ENCODE results near the gene USP40.

USP40 gene

DNA sequence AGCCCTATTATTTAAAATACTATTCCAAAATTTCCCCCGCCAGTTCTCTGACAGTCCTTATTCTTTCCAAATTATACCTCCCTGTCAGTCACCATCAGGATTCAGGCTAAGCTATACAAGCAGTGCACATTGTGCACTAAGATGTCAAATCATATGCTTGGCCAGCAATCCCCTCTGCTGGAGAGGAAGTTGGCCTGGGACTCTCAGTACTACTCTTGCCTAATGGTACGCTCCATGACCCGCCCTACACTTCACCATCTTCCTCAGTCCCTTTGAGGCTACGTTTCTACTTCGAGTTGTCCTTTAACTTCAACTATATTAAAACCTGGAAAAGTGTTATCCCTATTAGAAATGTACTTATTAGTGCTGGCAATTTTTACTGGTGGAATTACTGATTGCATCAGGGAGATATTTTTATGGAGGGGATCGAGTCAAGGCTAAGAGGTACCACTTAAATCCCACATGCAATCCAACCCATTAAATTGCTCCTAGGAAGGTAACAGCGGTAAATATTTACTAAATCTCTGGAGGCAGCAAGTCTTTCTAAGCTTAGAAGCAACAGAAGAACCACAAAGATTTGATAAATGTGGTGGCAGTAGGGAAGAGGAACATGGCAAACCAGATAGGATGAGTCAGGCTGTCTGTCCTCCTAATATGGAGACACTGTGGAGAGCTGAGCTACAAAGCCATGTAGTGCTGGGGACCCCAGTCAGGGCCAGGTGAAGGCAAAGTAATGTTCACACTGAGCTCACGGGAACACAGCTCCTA lies 2.7 kb downstream of the USP40 start:
- no peak overlapping the region for H3K4me3 ChIP-seq (ENCODE audit: low read depth, low read length)
- TF ChIP-seq, protein P1, sequence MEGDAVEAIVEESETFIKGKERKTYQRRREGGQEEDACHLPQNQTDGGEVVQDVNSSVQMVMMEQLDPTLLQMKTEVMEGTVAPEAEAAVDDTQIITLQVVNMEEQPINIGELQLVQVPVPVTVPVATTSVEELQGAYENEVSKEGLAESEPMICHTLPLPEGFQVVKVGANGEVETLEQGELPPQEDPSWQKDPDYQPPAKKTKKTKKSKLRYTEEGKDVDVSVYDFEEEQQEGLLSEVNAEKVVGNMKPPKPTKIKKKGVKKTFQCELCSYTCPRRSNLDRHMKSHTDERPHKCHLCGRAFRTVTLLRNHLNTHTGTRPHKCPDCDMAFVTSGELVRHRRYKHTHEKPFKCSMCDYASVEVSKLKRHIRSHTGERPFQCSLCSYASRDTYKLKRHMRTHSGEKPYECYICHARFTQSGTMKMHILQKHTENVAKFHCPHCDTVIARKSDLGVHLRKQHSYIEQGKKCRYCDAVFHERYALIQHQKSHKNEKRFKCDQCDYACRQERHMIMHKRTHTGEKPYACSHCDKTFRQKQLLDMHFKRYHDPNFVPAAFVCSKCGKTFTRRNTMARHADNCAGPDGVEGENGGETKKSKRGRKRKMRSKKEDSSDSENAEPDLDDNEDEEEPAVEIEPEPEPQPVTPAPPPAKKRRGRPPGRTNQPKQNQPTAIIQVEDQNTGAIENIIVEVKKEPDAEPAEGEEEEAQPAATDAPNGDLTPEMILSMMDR (IDR thresholded peaks at IDR 0.05; ENCODE audit: low read depth, low read length) = no peak
- in situ Hi-C loops (cut with HindIII; ENCODE audit: low sequenced_read_pairs) = no loop called here
- peak; percentile 17 for DNase-seq (ENCODE audit: low read depth, low spot score)

- no peak overlapping the region for H3K4me3 ChIP-seq (ENCODE audit: low read depth, low read length)
- in situ Hi-C loops (cut with HindIII; ENCODE audit: low sequenced_read_pairs) = no loop called here
- TF ChIP-seq, protein P1 (IDR thresholded peaks at IDR 0.05; ENCODE audit: low read depth, low read length) = no peak
- DNase-seq (ENCODE audit: low read depth, low spot score) = peak; percentile 85
Measured at GRCh38 chr2:233556881-233557736, 9.5 kb downstream of the USP40 start.

GRCh38 chr2:233553366-233553765 lies 13.2 kb downstream of the USP40 start:
- TF ChIP-seq, protein P1 (IDR thresholded peaks at IDR 0.05; ENCODE audit: low read depth, low read length) = no peak
- DNase-seq (ENCODE audit: low read depth, low spot score) = no peak
- in situ Hi-C loops (cut with HindIII; ENCODE audit: low sequenced_read_pairs) = no loop called here
- no peak overlapping the region for H3K4me3 ChIP-seq (ENCODE audit: low read depth, low read length)

DNA sequence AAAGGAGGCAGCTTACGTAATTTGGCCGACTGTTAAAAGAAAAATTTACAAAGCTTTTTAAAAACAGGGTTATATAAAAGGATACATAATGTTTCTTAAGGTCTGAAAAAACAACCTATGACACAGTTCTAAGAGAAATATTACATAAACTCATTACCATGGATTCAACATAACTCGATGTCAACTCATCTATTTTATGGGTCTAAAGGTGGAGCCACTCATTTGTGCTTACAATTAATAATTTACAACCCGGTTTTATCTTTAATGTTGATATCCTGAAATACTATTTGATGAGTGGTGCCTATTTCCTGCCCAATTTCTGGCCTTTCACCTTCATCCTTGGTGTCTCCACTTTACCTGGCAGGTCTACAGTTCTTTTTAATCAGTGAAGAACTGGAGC lies 15.1 kb downstream of the USP40 start:
- H3K4me3 ChIP-seq (ENCODE audit: low read depth, low read length) = no peak overlapping the region
- TF ChIP-seq, protein P1 (IDR thresholded peaks at IDR 0.05; ENCODE audit: low read depth, low read length) = no peak
- in situ Hi-C loops (cut with HindIII; ENCODE audit: low sequenced_read_pairs) = no loop called here
- no peak for DNase-seq (ENCODE audit: low read depth, low spot score)

DNA sequence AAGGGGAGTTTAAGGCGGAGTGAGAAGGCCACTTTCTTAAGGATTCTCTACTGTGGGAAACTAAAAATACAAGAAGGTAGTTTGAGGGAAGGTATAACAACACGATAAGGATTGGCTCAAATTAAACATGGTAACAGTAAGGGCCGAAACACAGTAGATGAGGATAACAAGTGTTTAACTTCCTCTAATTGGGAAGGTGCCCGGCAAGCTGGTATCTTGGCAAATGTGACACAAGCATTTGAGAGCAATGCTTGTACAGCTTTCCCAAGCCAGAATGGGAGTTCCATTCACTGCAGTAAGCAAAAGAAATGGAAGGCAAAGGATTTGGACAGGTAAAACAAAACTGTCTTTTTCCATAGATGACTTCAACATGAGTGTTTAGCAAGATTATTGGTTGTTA lies 19.8 kb downstream of the USP40 start:
- H3K4me3 ChIP-seq (ENCODE audit: low read depth, low read length) = no peak overlapping the region
- no peak for DNase-seq (ENCODE audit: low read depth, low spot score)
- TF ChIP-seq, protein P1 (IDR thresholded peaks at IDR 0.05; ENCODE audit: low read depth, low read length) = no peak
- in situ Hi-C loops (cut with HindIII; ENCODE audit: low sequenced_read_pairs) = no loop called here

DNA sequence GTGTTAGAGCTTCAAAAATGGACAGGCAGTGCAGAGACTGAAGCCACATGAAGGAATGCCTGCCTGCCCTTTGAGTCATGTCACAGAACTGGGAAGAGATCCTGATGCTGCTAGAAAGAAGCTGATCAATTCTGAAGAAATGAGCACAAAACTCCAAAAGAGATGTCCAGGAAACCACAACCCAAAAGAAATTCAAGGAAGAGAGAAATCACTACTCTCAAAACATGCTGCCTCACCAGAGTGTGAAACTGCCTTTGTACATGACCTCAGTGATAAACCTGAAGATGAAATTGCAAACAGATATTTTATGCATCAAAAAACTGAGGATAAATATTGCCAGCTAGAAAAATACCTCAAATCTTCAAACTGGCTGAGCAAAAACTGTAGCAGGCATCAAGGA lies 20.5 kb downstream of the USP40 start:
- in situ Hi-C loops (cut with HindIII; ENCODE audit: low sequenced_read_pairs) = no loop called here
- DNase-seq (ENCODE audit: low read depth, low spot score) = no peak
- H3K4me3 ChIP-seq (ENCODE audit: low read depth, low read length) = no peak overlapping the region
- TF ChIP-seq, protein P1 (IDR thresholded peaks at IDR 0.05; ENCODE audit: low read depth, low read length) = no peak
